ENCODE data around the gene RNASE3. TPM values are rescaled to one million over a fixed set of nuclear protein-coding genes. Genes with fewer than 3 reads are reported as not detected.
"Not testable (repeated sequence)": the region's sequence is repeated elsewhere in the genome, so short reads cannot be mapped to it uniquely, and the experiment has no call there.

The RNASE3 gene
- total RNA-seq, 1 experiment from 2014 or later: not detected

DNA sequence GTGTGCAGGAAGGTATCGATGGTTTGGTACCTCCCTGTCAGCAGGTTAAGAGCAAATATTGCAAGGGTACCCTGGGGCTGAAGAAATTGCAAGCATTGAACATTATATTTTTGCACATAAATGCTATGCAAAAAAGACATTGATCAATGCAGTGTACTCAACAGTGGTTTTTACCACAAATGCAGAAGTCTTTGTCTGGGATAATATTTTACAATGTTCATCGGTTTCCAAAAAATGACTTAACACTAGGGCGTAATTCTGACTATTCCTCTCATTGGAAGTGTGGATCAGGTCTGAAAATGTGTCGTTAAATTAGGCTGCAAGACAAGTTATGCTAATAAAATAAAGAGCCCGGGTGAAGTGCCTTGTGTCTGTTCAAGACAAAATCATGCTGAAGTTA is 2.8 kb upstream of the RNASE3 start:
- H3K27ac ChIP-seq (ENCODE audit: low read length); intact Hi-C loops (cut with micrococcal nuclease); BruUV-seq (replicated peaks); H3K36me3 ChIP-seq (ENCODE audit: low read depth, low read length); H3K79me2 ChIP-seq (ENCODE audit: low read length); H3F3A ChIP-seq (ENCODE audit: low read length, unreplicated experiment); H4K20me1 ChIP-seq (ENCODE audit: low read length); H2AFZ ChIP-seq (ENCODE audit: low read length); H3K9ac ChIP-seq (ENCODE audit: low read length); ATAC-seq; DNase-seq; POLR2A ChIA-PET (ENCODE audit: unreplicated experiment); H3K4me1 ChIP-seq (ENCODE audit: insufficient read depth, low read length); H3K9me2 ChIP-seq (replicated peaks; ENCODE audit: low read length); H3K4me2 ChIP-seq (ENCODE audit: low read length); CTCF ChIA-PET; H3K9me3 ChIP-seq (ENCODE audit: low read length); H3K4me3 ChIP-seq (ENCODE audit: low read length): not testable (repeated sequence)
- H3K27me3 ChIP-seq (ENCODE audit: low read length): peaks cover 66% of the 10 kb centered on the region

DNA sequence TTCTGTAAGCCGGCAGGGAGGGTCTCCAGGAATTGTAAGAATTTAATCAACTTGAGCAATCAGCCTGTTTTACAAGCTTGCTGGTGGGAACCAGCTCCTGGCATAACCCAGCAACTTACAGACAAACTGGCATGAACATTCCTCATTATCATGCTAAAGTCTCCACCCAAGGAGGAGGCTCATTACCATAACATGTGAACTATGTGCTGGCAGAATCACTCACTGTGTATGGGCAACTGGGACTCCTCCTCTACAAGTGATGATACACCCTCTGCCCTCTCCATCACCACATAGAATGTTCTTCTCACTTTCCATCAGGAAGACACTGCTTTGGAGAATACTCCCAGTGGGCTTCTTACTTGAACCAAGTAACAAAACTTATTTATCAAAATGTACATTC is 4.1 kb downstream of the RNASE3 start:
- H3K4me3 ChIP-seq (ENCODE audit: low read length); H3K27ac ChIP-seq (ENCODE audit: low read length); BruUV-seq (replicated peaks); H3F3A ChIP-seq (ENCODE audit: low read length, unreplicated experiment); H3K9me2 ChIP-seq (replicated peaks; ENCODE audit: low read length); H3K36me3 ChIP-seq (ENCODE audit: low read depth, low read length); intact Hi-C loops (cut with micrococcal nuclease); CTCF ChIA-PET; ATAC-seq; H3K9me3 ChIP-seq (ENCODE audit: low read length); POLR2A ChIA-PET (ENCODE audit: unreplicated experiment); H4K20me1 ChIP-seq (ENCODE audit: low read length); H3K4me1 ChIP-seq (ENCODE audit: insufficient read depth, low read length); H3K4me2 ChIP-seq (ENCODE audit: low read length); H2AFZ ChIP-seq (ENCODE audit: low read length); H3K79me2 ChIP-seq (ENCODE audit: low read length); H3K9ac ChIP-seq (ENCODE audit: low read length); DNase-seq: not testable (repeated sequence)
- peaks cover 65% of the 10 kb centered on the region for H3K27me3 ChIP-seq (ENCODE audit: low read length)

DNA sequence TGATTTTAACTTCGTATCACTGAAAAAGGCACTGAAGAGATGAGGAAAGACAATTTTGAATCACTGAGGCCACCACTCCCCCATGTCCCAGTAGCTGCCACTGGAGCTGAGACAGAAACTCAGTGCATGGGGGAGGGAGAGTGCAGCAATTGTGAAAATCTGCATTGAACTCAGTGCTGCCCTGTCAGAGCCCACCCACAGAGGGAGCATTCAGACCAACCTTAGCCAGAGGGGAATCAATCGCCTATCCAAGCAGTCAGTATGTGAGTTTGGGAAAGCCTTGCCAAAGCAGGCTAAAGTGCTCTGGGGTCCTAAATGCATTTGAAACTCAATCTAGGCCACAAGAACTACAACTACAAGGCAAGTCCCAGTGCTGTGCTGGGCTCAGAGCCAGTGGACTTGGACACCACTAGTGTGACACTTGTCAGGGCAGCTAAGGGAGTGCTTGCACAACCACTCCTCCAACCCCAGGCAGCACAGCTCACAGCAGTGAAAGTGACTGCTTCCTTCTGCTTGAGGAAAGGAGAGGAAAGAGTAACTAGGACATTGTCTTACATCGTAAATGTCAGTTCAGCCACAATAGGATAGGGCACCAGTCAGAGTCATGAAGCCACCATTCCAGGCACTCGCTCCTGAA is 13.3 kb downstream of the RNASE3 start:
- Histone ChIP-seq H3K4me1 (ENCODE audit: insufficient read depth, low read length) (no peaks in the 10 kb centered on the region), H3K27ac (ENCODE audit: low read length) (no peak overlapping the region), H4K20me1 (ENCODE audit: low read length) (no peaks in the 10 kb centered on the region), H2AFZ (ENCODE audit: low read length) (no peak overlapping the region), H3K4me2 (ENCODE audit: low read length) (no peak overlapping the region), H3K9ac (ENCODE audit: low read length) (no peak overlapping the region), H3K79me2 (ENCODE audit: low read length) (no peaks in the 10 kb centered on the region), H3K4me3 (ENCODE audit: low read length) (no peak overlapping the region), H3K36me3 (ENCODE audit: low read depth, low read length) (no peaks in the 10 kb centered on the region), H3K27me3 (ENCODE audit: low read length) (peaks cover 9% of the 10 kb centered on the region), H3F3A (ENCODE audit: low read length, unreplicated experiment) (no peaks in the 10 kb centered on the region), H3K9me2 (replicated peaks; ENCODE audit: low read length) (no peaks in the 10 kb centered on the region), H3K9me3 (ENCODE audit: low read length) (no peaks in the 10 kb centered on the region)
- TF ChIP-seq, protein P1, sequence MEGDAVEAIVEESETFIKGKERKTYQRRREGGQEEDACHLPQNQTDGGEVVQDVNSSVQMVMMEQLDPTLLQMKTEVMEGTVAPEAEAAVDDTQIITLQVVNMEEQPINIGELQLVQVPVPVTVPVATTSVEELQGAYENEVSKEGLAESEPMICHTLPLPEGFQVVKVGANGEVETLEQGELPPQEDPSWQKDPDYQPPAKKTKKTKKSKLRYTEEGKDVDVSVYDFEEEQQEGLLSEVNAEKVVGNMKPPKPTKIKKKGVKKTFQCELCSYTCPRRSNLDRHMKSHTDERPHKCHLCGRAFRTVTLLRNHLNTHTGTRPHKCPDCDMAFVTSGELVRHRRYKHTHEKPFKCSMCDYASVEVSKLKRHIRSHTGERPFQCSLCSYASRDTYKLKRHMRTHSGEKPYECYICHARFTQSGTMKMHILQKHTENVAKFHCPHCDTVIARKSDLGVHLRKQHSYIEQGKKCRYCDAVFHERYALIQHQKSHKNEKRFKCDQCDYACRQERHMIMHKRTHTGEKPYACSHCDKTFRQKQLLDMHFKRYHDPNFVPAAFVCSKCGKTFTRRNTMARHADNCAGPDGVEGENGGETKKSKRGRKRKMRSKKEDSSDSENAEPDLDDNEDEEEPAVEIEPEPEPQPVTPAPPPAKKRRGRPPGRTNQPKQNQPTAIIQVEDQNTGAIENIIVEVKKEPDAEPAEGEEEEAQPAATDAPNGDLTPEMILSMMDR (conservative IDR thresholded peaks at IDR 0.05; ENCODE audit: low read depth, low read length): no peak
- no peak for TF ChIP-seq EZH2 (IDR thresholded peaks at IDR 0.05; ENCODE audit: low read length, unreplicated experiment)
- TF ChIP-seq EZH2phosphoT487 (IDR thresholded peaks at IDR 0.05; ENCODE audit: borderline replicate concordance, low read length): no peak
- no peak for ATAC-seq
- intact Hi-C loops (cut with micrococcal nuclease): no loop called here
- BruUV-seq (replicated peaks): no TSS peak
- CTCF ChIA-PET: no interaction called here
- POLR2A ChIA-PET (ENCODE audit: unreplicated experiment): no interaction called here
- DNase-seq: no peak

DNA sequence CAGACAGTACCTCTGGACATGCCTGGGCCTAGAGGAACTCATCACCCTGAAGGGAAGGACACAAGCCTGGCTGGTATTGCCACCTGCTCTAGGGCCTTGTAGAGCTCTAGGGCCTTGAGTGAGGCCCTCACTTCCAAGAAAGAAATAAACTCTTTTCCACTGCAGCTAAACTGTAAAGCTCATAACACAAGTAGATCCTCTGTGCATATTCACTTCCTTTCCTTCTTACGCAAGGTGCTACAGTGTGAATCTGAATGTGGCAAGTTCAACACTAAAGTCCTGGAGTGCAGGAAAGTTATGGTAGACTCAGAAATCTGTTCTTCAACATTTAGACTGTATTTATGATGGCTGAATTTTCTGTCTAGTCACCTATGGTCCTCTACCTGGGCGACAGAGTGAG is 14.5 kb downstream of the RNASE3 start:
- Histone ChIP-seq H3K4me1 (ENCODE audit: insufficient read depth, low read length) (no peaks in the 10 kb centered on the region), H3K36me3 (ENCODE audit: low read depth, low read length) (no peaks in the 10 kb centered on the region), H3F3A (ENCODE audit: low read length, unreplicated experiment) (no peaks in the 10 kb centered on the region), H4K20me1 (ENCODE audit: low read length) (no peaks in the 10 kb centered on the region), H3K4me3 (ENCODE audit: low read length) (no peak overlapping the region), H3K9me2 (replicated peaks; ENCODE audit: low read length) (no peaks in the 10 kb centered on the region), H2AFZ (ENCODE audit: low read length) (no peak overlapping the region), H3K9me3 (ENCODE audit: low read length) (no peaks in the 10 kb centered on the region), H3K9ac (ENCODE audit: low read length) (no peak overlapping the region), H3K27ac (ENCODE audit: low read length) (no peak overlapping the region), H3K27me3 (ENCODE audit: low read length) (peaks cover 16% of the 10 kb centered on the region; the same call in 1 of the 2 replicates), H3K79me2 (ENCODE audit: low read length) (no peaks in the 10 kb centered on the region), H3K4me2 (ENCODE audit: low read length) (no peak overlapping the region)
- no peak for DNase-seq
- intact Hi-C loops (cut with micrococcal nuclease): no loop called here
- ChIA-PET CTCF (no interaction called here), POLR2A (ENCODE audit: unreplicated experiment) (interaction anchor here (0.6 kb wide), 1 partner anchor 1225 kb away, joined by 3 read pairs; no protein-coding TSS in a partner anchor)
- TF ChIP-seq, protein P1 (conservative IDR thresholded peaks at IDR 0.05; ENCODE audit: low read depth, low read length): no peak
- no peak for TF ChIP-seq EZH2 (IDR thresholded peaks at IDR 0.05; ENCODE audit: low read length, unreplicated experiment)
- TF ChIP-seq EZH2phosphoT487 (IDR thresholded peaks at IDR 0.05; ENCODE audit: borderline replicate concordance, low read length): no peak
- ATAC-seq: no peak
- no TSS peak for BruUV-seq (replicated peaks)

Measured in PC-3 (cell line).